ENCODE data around the gene TPM3. TPM values are rescaled to one million over a fixed set of nuclear protein-coding genes. Genes with fewer than 3 reads are reported as not detected.
"Not testable (repeated sequence)": the region's sequence is repeated elsewhere in the genome, so short reads cannot be mapped to it uniquely, and the experiment has no call there.

TPM3 gene
- total and polyA plus RNA-seq, 9 of the 15 experiments (the other 6 are each of a cell fraction or from before 2014, with no cell fraction given), result 202 to 604 (median 421) TPM

- 61% methylated on average over 2 of the region's 2 CpGs for WGBS (ENCODE audit: insufficient coverage, low coverage, missing lambda C conversion rate)
- intact Hi-C loops (cut with micrococcal nuclease), result no loop called here
Measured at GRCh38 chr1:154133256-154133655, 58.6 kb downstream of the TPM3 start.

DNA sequence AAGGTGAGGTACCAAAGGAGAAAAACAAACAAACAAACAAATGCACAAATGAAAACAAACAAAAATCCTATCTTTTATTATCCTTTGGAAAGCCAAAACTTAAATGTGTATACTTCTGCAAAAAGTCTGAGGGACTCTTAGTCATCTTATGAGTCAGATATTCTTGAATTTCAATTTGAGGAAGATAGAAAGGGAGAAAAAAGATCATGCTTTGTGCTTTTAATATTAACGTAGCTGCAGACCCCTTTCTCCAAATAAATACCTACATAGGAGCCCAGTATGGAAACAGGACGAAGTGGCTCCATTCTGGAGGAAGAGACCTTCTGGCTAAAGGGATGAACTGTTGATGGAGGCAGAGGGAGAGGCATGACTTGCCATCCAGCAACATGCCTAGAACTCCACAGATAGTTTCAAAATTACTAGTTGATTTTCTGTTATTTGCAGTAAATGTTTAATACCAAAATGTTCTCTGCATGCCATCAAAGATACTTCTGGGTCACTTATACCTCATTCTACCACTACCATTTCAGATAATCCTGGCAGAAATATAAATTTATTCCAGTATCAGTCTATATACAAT, 62.4 kb downstream of the TPM3 start:
- 9% methylated on average over 2 of the region's 2 CpGs for WGBS (ENCODE audit: insufficient coverage, low coverage, missing lambda C conversion rate)
- ATAC-seq, result no peak
- CTCF ChIA-PET (ENCODE audit: low intra/inter-chr PET ratio), result no interaction called here

More at GRCh38 chr1:154133256-154133655, 58.6 kb downstream of the TPM3 start:
- H3K27me3 ChIP-seq (ENCODE audit: control insufficient read depth in 2 of 2, insufficient read depth in 2 of 2, low read length in 2 of 2), result no peaks in the 10 kb centered on the region
- TF ChIP-seq, protein P1, sequence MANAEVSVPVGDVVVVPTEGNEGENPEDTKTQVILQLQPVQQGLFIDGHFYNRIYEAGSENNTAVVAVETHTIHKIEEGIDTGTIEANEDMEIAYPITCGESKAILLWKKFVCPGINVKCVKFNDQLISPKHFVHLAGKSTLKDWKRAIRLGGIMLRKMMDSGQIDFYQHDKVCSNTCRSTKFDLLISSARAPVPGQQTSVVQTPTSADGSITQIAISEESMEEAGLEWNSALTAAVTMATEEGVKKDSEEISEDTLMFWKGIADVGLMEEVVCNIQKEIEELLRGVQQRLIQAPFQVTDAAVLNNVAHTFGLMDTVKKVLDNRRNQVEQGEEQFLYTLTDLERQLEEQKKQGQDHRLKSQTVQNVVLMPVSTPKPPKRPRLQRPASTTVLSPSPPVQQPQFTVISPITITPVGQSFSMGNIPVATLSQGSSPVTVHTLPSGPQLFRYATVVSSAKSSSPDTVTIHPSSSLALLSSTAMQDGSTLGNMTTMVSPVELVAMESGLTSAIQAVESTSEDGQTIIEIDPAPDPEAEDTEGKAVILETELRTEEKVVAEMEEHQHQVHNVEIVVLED (CRISPR knock-in tag; IDR thresholded peaks at IDR 0.05), result no peak
- TF ChIP-seq ZNF134 (CRISPR knock-in tag; conservative IDR thresholded peaks at IDR 0.05), result no peak
- TF ChIP-seq RBFOX2 (IDR thresholded peaks at IDR 0.05; ENCODE audit: low read depth, low read length), result no peak
- TF ChIP-seq CTBP1 (IDR thresholded peaks at IDR 0.05; ENCODE audit: borderline replicate concordance), result no peak
- no peak overlapping the region for H3K4me3 ChIP-seq
- H3K4me1 ChIP-seq (replicated peaks in 1 of 2; ENCODE audit: control insufficient read depth in 2 of 2, insufficient read depth in 2 of 2, low read length in 2 of 2), result peaks cover 0 to 3% of the 10 kb centered on the region in 2 experiments; a peak in 1 of 5 replicates
- no peak overlapping the region for H3K9ac ChIP-seq (ENCODE audit: insufficient read depth in 1 of 2, low read depth in 2 of 2, low read length in 2 of 2)
- no peak for FAIRE-seq
- no peak overlapping the region for H2AFZ ChIP-seq (ENCODE audit: low read depth, low read length)
- ChIA-PET CTCF (ENCODE audit: low intra/inter-chr PET ratio) (no interaction called here), POLR2A (no interaction called here)
- H3K27ac ChIP-seq (ENCODE audit: extremely low read depth, low read depth, low read length), result no peak overlapping the region
- H3K4me2 ChIP-seq (ENCODE audit: insufficient read depth, low read length), result no peak overlapping the region
- no peaks in the 10 kb centered on the region for H3K9me3 ChIP-seq (replicated peaks; ENCODE audit: control insufficient read depth, insufficient read depth, low read depth, low read length)
- no peak for ATAC-seq
- in situ Hi-C loops (cut with MboI), result no loop called here
- no peak for DNase-seq (ENCODE audit: extremely low read depth in 1 of 4, low spot score in 3 of 4)
- no peaks in the 10 kb centered on the region for H3K9me1 ChIP-seq (ENCODE audit: control insufficient read depth, insufficient read depth, low read length)
- H3K36me3 ChIP-seq (ENCODE audit: control insufficient read depth, insufficient read depth, low read length), result no peaks in the 10 kb centered on the region
- no peaks in the 10 kb centered on the region for H3K79me2 ChIP-seq (ENCODE audit: control insufficient read depth, insufficient read depth, low read length)
- H4K20me1 ChIP-seq (replicated peaks; ENCODE audit: control insufficient read depth, insufficient read depth, low read length), result no peaks in the 10 kb centered on the region
- no TSS peak for BruUV-seq (replicated peaks)

DNA sequence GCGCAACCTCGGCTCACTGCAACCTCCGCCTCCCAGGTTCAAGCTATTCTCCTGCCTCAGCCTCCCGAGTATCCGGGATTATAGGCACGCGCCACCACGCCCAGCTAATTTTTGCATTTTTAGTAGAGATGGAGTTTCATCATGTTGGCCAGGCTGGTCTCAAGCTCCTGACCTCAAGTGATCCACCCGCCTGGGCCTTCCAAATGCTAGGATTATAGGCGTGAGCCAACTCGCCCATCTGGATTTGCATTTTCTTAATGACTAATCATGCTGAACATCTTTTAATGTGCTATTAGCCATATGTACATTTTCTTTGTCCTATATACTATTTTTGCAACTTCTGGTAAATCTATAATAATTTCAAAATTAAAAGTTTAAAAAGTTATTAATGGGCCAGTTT, 68.7 kb downstream of the TPM3 start:
- 76% methylated on average over 8 of the region's 11 CpGs for WGBS (ENCODE audit: insufficient coverage, low coverage, missing lambda C conversion rate)
- H4K20me1 ChIP-seq (replicated peaks; ENCODE audit: control insufficient read depth, insufficient read depth, low read length); H3K4me1 ChIP-seq (replicated peaks in 1 of 2; ENCODE audit: control insufficient read depth in 2 of 2, insufficient read depth in 2 of 2, low read length in 2 of 2); H2AFZ ChIP-seq (ENCODE audit: low read depth, low read length); H3K79me2 ChIP-seq (ENCODE audit: control insufficient read depth, insufficient read depth, low read length); H3K9me3 ChIP-seq (replicated peaks; ENCODE audit: control insufficient read depth, insufficient read depth, low read depth, low read length); H3K9ac ChIP-seq (ENCODE audit: insufficient read depth in 1 of 2, low read depth in 2 of 2, low read length in 2 of 2); ATAC-seq; DNase-seq (ENCODE audit: extremely low read depth in 1 of 4, low spot score in 3 of 4); H3K9me1 ChIP-seq (ENCODE audit: control insufficient read depth, insufficient read depth, low read length); in situ Hi-C loops (cut with MboI); H3K4me3 ChIP-seq; intact Hi-C loops (cut with micrococcal nuclease); CTCF ChIA-PET (ENCODE audit: low intra/inter-chr PET ratio); H3K36me3 ChIP-seq (ENCODE audit: control insufficient read depth, insufficient read depth, low read length); H3K27me3 ChIP-seq (ENCODE audit: control insufficient read depth in 2 of 2, insufficient read depth in 2 of 2, low read length in 2 of 2); H3K27ac ChIP-seq (ENCODE audit: extremely low read depth, low read depth, low read length); POLR2A ChIA-PET; BruUV-seq (replicated peaks); H3K4me2 ChIP-seq (ENCODE audit: insufficient read depth, low read length); FAIRE-seq: not testable (repeated sequence)

More for the DNA sequence above, 62.4 kb downstream of the TPM3 start:
- BruUV-seq (replicated peaks), result no TSS peak
- Histone ChIP-seq H3K27me3 (ENCODE audit: control insufficient read depth in 2 of 2, insufficient read depth in 2 of 2, low read length in 2 of 2) (no peaks in the 10 kb centered on the region), H3K36me3 (ENCODE audit: control insufficient read depth, insufficient read depth, low read length) (no peaks in the 10 kb centered on the region), H3K27ac (ENCODE audit: extremely low read depth, low read depth, low read length) (no peak overlapping the region), H3K4me1 (replicated peaks in 1 of 2; ENCODE audit: control insufficient read depth in 2 of 2, insufficient read depth in 2 of 2, low read length in 2 of 2) (no peaks in the 10 kb centered on the region), H2AFZ (ENCODE audit: low read depth, low read length) (no peak overlapping the region), H3K79me2 (ENCODE audit: control insufficient read depth, insufficient read depth, low read length) (no peaks in the 10 kb centered on the region), H3K9ac (ENCODE audit: insufficient read depth in 1 of 2, low read depth in 2 of 2, low read length in 2 of 2) (no peak overlapping the region), H3K9me3 (replicated peaks; ENCODE audit: control insufficient read depth, insufficient read depth, low read depth, low read length) (no peaks in the 10 kb centered on the region), H4K20me1 (replicated peaks; ENCODE audit: control insufficient read depth, insufficient read depth, low read length) (no peaks in the 10 kb centered on the region), H3K4me3 (no peak overlapping the region), H3K9me1 (ENCODE audit: control insufficient read depth, insufficient read depth, low read length) (no peaks in the 10 kb centered on the region), H3K4me2 (ENCODE audit: insufficient read depth, low read length) (no peak overlapping the region)
- POLR2A ChIA-PET, result interaction anchor here (0.6 kb wide), 1 partner anchor 211 kb away, joined by 6 read pairs; no protein-coding TSS in a partner anchor
- no peak for TF ChIP-seq SMARCB1 (IDR thresholded peaks at IDR 0.05; ENCODE audit: insufficient read length, low read depth)
- peak; percentile 81 for TF ChIP-seq FOSL1 (tag; conservative IDR thresholded peaks at IDR 0.05)
- 0 out of 2 replicates have a peak, but pooled peaks have one; percentile 12 for TF ChIP-seq ARID1B (IDR thresholded peaks at IDR 0.05)
- TF ChIP-seq, protein P2, sequence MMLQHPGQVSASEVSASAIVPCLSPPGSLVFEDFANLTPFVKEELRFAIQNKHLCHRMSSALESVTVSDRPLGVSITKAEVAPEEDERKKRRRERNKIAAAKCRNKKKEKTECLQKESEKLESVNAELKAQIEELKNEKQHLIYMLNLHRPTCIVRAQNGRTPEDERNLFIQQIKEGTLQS (IDR thresholded peaks at IDR 0.05), result peak; percentile 29; the same call in 1 of the 2 replicates
- TF ChIP-seq, protein P2 (CRISPR knock-in tag; conservative IDR thresholded peaks at IDR 0.05), result no peak
- DNase-seq (ENCODE audit: extremely low read depth in 1 of 4, low spot score in 3 of 4) (no peak), FAIRE-seq (no peak)
- in situ Hi-C loops (cut with MboI) (no loop called here), intact Hi-C loops (cut with micrococcal nuclease) (no loop called here)

All from K562 (cell line).